GM12892 (cell line): ENCODE data around the gene CD44.

Experiments
- POLR2A ChIP-seq: IDR thresholded peaks from 2 replicates; pipeline ENCODE4 v1.6.1; 2011; ENCODE audit warnings: low read depth, low read length, control low read depth
- POLR2AphosphoS5 ChIP-seq: IDR thresholded peaks from 2 replicates; pipeline ENCODE4 v1.6.1; 2011; ENCODE audit warnings: low read depth, low read length, control low read depth
- TAF1 ChIP-seq: IDR thresholded peaks from 2 replicates; pipeline ENCODE4 v1.6.1; 2011; ENCODE audit warnings: low read depth, mild to moderate bottlenecking, control low read depth, low read length, borderline replicate concordance

GRCh38 chr11:35089666-35090065 is 49.3 kb upstream of the CD44 start:
- no peak for TF ChIP-seq POLR2AphosphoS5
- TF ChIP-seq TAF1, result no peak
- TF ChIP-seq POLR2A, result no peak
